Loucy (cell line): ENCODE measurements around the gene DEK.

ENCODE experiments used
- H2AFZ ChIP-seq: fragments of 200-600 bp; sonication (generic); 2 replicates; pipeline ENCODE4 v1.6.0; 2016; ENCODE audit warnings: antibody characterized with exemption, mild to moderate bottlenecking, low read length, moderate library complexity
- H3F3A ChIP-seq: fragments of 200-600 bp; 2 replicates; pipeline ENCODE4 v1.6.0; 2016; ENCODE audit warnings: antibody characterized with exemption, low read depth, mild to moderate bottlenecking
- H3K27me3 ChIP-seq: fragments of 200-600 bp; sonication (generic); 2 replicates; pipeline ENCODE4 v1.6.1; 2014; ENCODE audit warnings: low read length, mild to moderate bottlenecking; ENCODE audit not compliant: insufficient read depth, poor library complexity, severe bottlenecking
- H3K36me3 ChIP-seq: fragments of 200-600 bp; sonication (generic); 2 replicates; pipeline ENCODE4 v1.6.1; 2016; ENCODE audit warnings: low read length; ENCODE audit not compliant: insufficient read depth
- H3K4me1 ChIP-seq: fragments of 200-600 bp; sonication (generic); 2 replicates; pipeline ENCODE4 v1.5.1; 2014; ENCODE audit warnings: low read length, mild to moderate bottlenecking; ENCODE audit not compliant: insufficient read depth, poor library complexity, severe bottlenecking
- H3K4me2 ChIP-seq: fragments of 200-600 bp; sonication (generic); 2 replicates; pipeline ENCODE4 v1.6.0; 2014; ENCODE audit warnings: antibody characterized with exemption, low read length, low read depth, mild to moderate bottlenecking; ENCODE audit not compliant: poor library complexity, severe bottlenecking
- H3K4me3 ChIP-seq: fragments of 200-600 bp; sonication (generic); 2 replicates; pipeline ENCODE4 v1.5.1; 2014; ENCODE audit warnings: low read length, mild to moderate bottlenecking, mixed read lengths; ENCODE audit not compliant: poor library complexity, severe bottlenecking
- H3K79me2 ChIP-seq: fragments of 200-600 bp; sonication (generic); 2 replicates; pipeline ENCODE4 v1.6.1; 2014; ENCODE audit warnings: low read length; ENCODE audit not compliant: insufficient read depth
- H3K9ac ChIP-seq: fragments of 200-600 bp; sonication (generic); 2 replicates; pipeline ENCODE4 v1.6.0; 2014; ENCODE audit warnings: mild to moderate bottlenecking, low read depth, low read length, moderate library complexity; ENCODE audit not compliant: poor library complexity, severe bottlenecking
- H3K9me2 ChIP-seq: fragments of 200-600 bp; sonication (generic); replicated peaks from 2 replicates; pipeline ENCODE4 v1.6.1; 2016; ENCODE audit warnings: low read depth, low read length, mixed read lengths
- H3K9me3 ChIP-seq: fragments of 200-600 bp; sonication (generic); 2 replicates; pipeline ENCODE4 v1.6.1; 2014; ENCODE audit warnings: mild to moderate bottlenecking, antibody characterized with exemption, low read length, low read depth; ENCODE audit not compliant: insufficient read depth
- H4K20me1 ChIP-seq: fragments of 200-600 bp; sonication (generic); 2 replicates; pipeline ENCODE4 v1.6.0; 2014; ENCODE audit warnings: antibody characterized with exemption, low read length, mild to moderate bottlenecking; ENCODE audit not compliant: insufficient read depth, poor library complexity, severe bottlenecking
- EZH2phosphoT487 ChIP-seq: fragments of 200-600 bp; IDR thresholded peaks from 2 replicates; pipeline ENCODE4 v1.6.1; 2018; ENCODE audit warnings: antibody characterized with exemption, mild to moderate bottlenecking, moderate library complexity, borderline replicate concordance
- TF ChIP-seq, protein P1 (sequence below): fragments of 200-600 bp; sonication (generic); conservative IDR thresholded peaks from 2 replicates; pipeline ENCODE4 v1.5.1; 2014; ENCODE audit warnings: mild to moderate bottlenecking, antibody characterized with exemption, low read length

The DEK gene

DNA sequence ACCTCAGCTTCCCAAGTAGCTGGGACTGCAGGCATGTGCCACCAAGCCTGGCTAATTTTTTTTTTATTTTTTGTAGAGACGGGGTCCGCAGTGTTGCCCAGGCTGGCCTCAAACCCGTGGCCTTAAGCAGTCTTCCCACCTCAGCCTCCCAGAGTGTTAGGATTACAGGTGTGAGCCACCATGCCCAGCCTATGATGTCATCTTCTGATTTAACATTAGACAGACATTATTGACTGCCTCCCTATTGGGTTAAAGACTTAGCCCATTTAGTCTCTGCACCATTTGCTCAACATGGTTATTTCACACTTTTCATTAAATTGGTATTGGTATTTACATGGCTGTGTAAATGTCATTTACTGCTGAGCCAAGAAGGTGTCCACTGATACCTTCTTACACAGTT is 46.1 kb downstream of the DEK start:
- Histone ChIP-seq H3K4me2 (no peak overlapping the region), H3K9me3 (no peaks in the 10 kb centered on the region), H4K20me1 (no peaks in the 10 kb centered on the region), H3K9me2 (no peaks in the 10 kb centered on the region), H3K27me3 (no peaks in the 10 kb centered on the region), H3K9ac (no peak overlapping the region), H3K36me3 (peaks cover 23% of the 10 kb centered on the region), H3K4me3 (no peak overlapping the region), H2AFZ (no peak overlapping the region), H3F3A (no peaks in the 10 kb centered on the region), H3K4me1 (no peaks in the 10 kb centered on the region), H3K79me2 (no peaks in the 10 kb centered on the region)
- TF ChIP-seq, protein P1, sequence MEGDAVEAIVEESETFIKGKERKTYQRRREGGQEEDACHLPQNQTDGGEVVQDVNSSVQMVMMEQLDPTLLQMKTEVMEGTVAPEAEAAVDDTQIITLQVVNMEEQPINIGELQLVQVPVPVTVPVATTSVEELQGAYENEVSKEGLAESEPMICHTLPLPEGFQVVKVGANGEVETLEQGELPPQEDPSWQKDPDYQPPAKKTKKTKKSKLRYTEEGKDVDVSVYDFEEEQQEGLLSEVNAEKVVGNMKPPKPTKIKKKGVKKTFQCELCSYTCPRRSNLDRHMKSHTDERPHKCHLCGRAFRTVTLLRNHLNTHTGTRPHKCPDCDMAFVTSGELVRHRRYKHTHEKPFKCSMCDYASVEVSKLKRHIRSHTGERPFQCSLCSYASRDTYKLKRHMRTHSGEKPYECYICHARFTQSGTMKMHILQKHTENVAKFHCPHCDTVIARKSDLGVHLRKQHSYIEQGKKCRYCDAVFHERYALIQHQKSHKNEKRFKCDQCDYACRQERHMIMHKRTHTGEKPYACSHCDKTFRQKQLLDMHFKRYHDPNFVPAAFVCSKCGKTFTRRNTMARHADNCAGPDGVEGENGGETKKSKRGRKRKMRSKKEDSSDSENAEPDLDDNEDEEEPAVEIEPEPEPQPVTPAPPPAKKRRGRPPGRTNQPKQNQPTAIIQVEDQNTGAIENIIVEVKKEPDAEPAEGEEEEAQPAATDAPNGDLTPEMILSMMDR, result no peak
- no peak for TF ChIP-seq EZH2phosphoT487

DNA sequence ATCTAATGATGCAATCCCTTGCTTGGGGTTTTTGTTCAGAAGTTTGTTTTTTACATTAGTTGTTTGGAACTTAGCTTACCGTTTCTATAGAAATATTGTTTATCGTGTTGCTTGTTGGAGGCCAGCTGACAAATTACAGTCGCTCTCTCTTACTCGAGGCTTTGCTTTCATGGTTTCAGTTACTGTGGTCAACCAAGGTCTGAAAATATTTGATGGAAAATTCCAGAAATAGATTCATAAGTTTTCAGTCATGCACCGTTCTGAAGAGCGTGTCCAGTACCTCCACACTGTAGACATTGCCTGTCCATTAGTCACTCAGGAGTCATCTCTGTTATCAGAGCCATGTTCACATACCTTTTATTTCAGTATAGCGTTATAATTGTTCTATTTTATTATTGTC is 47.9 kb downstream of the DEK start:
- no peak overlapping the region for H3K4me3 ChIP-seq
- H2AFZ ChIP-seq, result no peak overlapping the region
- no peak overlapping the region for H3K9ac ChIP-seq
- H3K79me2 ChIP-seq, result no peaks in the 10 kb centered on the region
- TF ChIP-seq, protein P1, result no peak
- no peak for TF ChIP-seq EZH2phosphoT487
- H3K4me1 ChIP-seq, result no peaks in the 10 kb centered on the region
- H3K9me2 ChIP-seq, result no peaks in the 10 kb centered on the region
- H3K27me3 ChIP-seq, result no peaks in the 10 kb centered on the region
- no peak overlapping the region for H3K4me2 ChIP-seq
- H3F3A ChIP-seq, result no peaks in the 10 kb centered on the region
- no peaks in the 10 kb centered on the region for H3K9me3 ChIP-seq
- H4K20me1 ChIP-seq, result no peaks in the 10 kb centered on the region
- H3K36me3 ChIP-seq, result peaks cover 6% of the 10 kb centered on the region; the same call in 1 of the 2 replicates

DNA sequence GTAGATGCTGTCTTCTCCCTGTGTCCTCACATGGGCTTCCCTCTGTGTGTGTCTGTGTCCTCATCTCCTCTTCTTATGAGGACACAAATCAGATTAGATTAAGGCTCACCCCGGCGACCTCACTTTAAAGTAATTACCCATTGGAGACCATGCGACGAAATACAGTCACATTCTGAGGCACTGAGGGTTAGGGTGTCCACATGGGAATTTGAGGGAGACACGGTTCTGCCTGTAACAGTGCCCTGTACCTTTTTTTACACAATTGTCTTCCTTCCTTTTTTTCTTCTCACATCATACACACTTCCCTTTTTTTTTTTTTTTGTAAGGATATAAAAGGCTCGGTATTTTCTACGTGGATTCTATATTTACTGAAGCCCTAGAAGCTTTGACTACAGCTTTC is 48.9 kb downstream of the DEK start:
- H3K9ac ChIP-seq, result no peak overlapping the region
- no peak for TF ChIP-seq EZH2phosphoT487
- TF ChIP-seq, protein P1, result no peak

More for the DNA sequence above, 48.9 kb downstream of the DEK start:
- no peaks in the 10 kb centered on the region for H3K4me1 ChIP-seq
- H3K9me2 ChIP-seq, result no peaks in the 10 kb centered on the region
- H3K36me3 ChIP-seq, result peaks cover 4% of the 10 kb centered on the region; the same call in 1 of the 2 replicates
- no peaks in the 10 kb centered on the region for H4K20me1 ChIP-seq
- no peaks in the 10 kb centered on the region for H3F3A ChIP-seq
- H3K4me3 ChIP-seq, result no peak overlapping the region
- H3K9me3 ChIP-seq, result no peaks in the 10 kb centered on the region
- H2AFZ ChIP-seq, result no peak overlapping the region
- H3K4me2 ChIP-seq, result no peak overlapping the region
- no peaks in the 10 kb centered on the region for H3K79me2 ChIP-seq
- no peaks in the 10 kb centered on the region for H3K27me3 ChIP-seq
